Endothelial cell of umbilical vein (primary cell): ENCODE measurements around the gene CRYBG2. TPM values are rescaled to one million over a fixed set of nuclear protein-coding genes. Genes with fewer than 3 reads are reported as not detected.
A peak's percentile ranks its signal among the peaks of the same experiment; 100 is the strongest.

Source experiments
- BruUV-seq: library from RNA; stranded (reverse); fragments of 400-500 nt; replicated peaks from 2 replicates; lab custom pipeline; 2021; lab: Mats Ljungman, UMichigan
- CTCF ChIA-PET: fragments of 300-600, 350-600 bp; sonication (Branson Sonifier 250); formaldehyde crosslinking; loops from one replicate; lab custom pipeline; 2021; ENCODE audit warnings: antibody characterized with exemption, inconsistent platforms; lab: Charles Lee
- POLR2A ChIA-PET: fragments of 300-600, 350-600 bp; sonication (Branson Sonifier 250); formaldehyde crosslinking; loops from one replicate; lab custom pipeline; 2021; ENCODE audit warnings: antibody characterized with exemption, inconsistent platforms; lab: Charles Lee
- DNase-seq: peaks from one replicate; pipeline ENCODE4 v3.0.0-alpha.2; 2011; ENCODE audit warnings: low read depth, low spot score
- FAIRE-seq: peaks from 2 replicates; lab custom pipeline; 2011; peaks lifted over from hg19 to GRCh38; lab: Jason Lieb, UNC
- H2AFZ ChIP-seq: 2 replicates; pipeline ENCODE4 v1.6.0; 2012; ENCODE audit warnings: low read depth, low read length, control low read depth, inconsistent platforms
- H3K27ac ChIP-seq: 2 replicates; pipeline ENCODE4 v1.5.1; 2011; ENCODE audit warnings: low read depth, mild to moderate bottlenecking, control low read depth, low read length, moderate library complexity; ENCODE audit not compliant: insufficient read depth
- H3K27me3 ChIP-seq, 2 experiments: 2 replicates each; pipeline versions ENCODE4 v1.6.0 to v1.6.1; 2011; ENCODE audit warnings: low read length in 2 of 2, mixed read lengths in 1 of 2; ENCODE audit not compliant: control insufficient read depth in 2 of 2, insufficient read depth in 2 of 2
- H3K36me3 ChIP-seq, 2 experiments: 2 replicates in 1 of 2; 3 replicates in 1 of 2; pipeline ENCODE4 v1.5.1; 2011; ENCODE audit warnings: low read length in 2 of 2, mild to moderate bottlenecking in 1 of 2, moderate library complexity in 1 of 2; ENCODE audit not compliant: control insufficient read depth in 2 of 2, insufficient read depth in 2 of 2; ENCODE audit errors: extremely low read depth in 1 of 2
- H3K4me1 ChIP-seq: 3 replicates; pipeline ENCODE4 v1.5.1; 2011; ENCODE audit warnings: mild to moderate bottlenecking, low read length; ENCODE audit not compliant: control insufficient read depth, insufficient read depth; ENCODE audit errors: extremely low read depth
- H3K4me2 ChIP-seq: 2 replicates; pipeline ENCODE4 v1.6.1; 2011; ENCODE audit warnings: low read length, control low read depth, mixed read lengths; ENCODE audit not compliant: insufficient read depth
- H3K4me3 ChIP-seq, 3 experiments: fragments of 200-600 bp in 1 of 3; sonication (generic), shearing (Covaris generic) in 1 of 3; replicated peaks in 1 of 3; 2 replicates each; pipeline ENCODE4 v1.5.1; 2011 to 2016; ENCODE audit warnings: control low read depth in 3 of 3, low read length in 3 of 3, mild to moderate bottlenecking in 2 of 3, inconsistent platforms in 1 of 3, low read depth in 1 of 3, moderate library complexity in 1 of 3; ENCODE audit not compliant: insufficient read depth in 1 of 3
- H3K79me2 ChIP-seq: 2 replicates; pipeline ENCODE4 v1.6.0; 2012; ENCODE audit warnings: low read length, inconsistent platforms; ENCODE audit not compliant: control insufficient read depth, insufficient read depth
- H3K9ac ChIP-seq: replicated peaks from 2 replicates; pipeline ENCODE3; 2011; ENCODE audit warnings: low read length, control low read depth; ENCODE audit not compliant: insufficient read depth; ENCODE audit errors: extremely low read depth
- H3K9me1 ChIP-seq: replicated peaks from 3 replicates; pipeline ENCODE4 v1.6.0; 2011; ENCODE audit warnings: mild to moderate bottlenecking, low read length; ENCODE audit not compliant: control insufficient read depth, insufficient read depth; ENCODE audit errors: extremely low read depth
- H3K9me3 ChIP-seq: replicated peaks from 2 replicates; pipeline ENCODE4 v1.5.1; 2012; ENCODE audit warnings: low read length, inconsistent platforms; ENCODE audit not compliant: control insufficient read depth, insufficient read depth
- H4K20me1 ChIP-seq: replicated peaks from 2 replicates; pipeline ENCODE3; 2011; ENCODE audit warnings: mild to moderate bottlenecking, low read length; ENCODE audit not compliant: control insufficient read depth, insufficient read depth; ENCODE audit errors: extremely low read depth
- EZH2 ChIP-seq: IDR thresholded peaks from 2 replicates; pipeline ENCODE4 v1.6.1; 2012; ENCODE audit warnings: borderline replicate concordance, low read depth, mild to moderate bottlenecking, moderate library complexity, low read length, inconsistent platforms; ENCODE audit not compliant: severe bottlenecking
- FOS ChIP-seq: IDR thresholded peaks from 2 replicates; pipeline ENCODE4 v1.6.1; 2011; ENCODE audit warnings: mild to moderate bottlenecking, low read length, moderate library complexity, borderline replicate concordance; ENCODE audit not compliant: insufficient read depth
- GATA2 ChIP-seq: IDR thresholded peaks from 2 replicates; pipeline ENCODE4 v1.7.0; 2011; ENCODE audit warnings: low read depth, mild to moderate bottlenecking, moderate library complexity, mixed read lengths, low read length; ENCODE audit not compliant: insufficient read length, insufficient read depth
- JUN ChIP-seq: IDR thresholded peaks from 2 replicates; pipeline ENCODE4 v1.6.1; 2011; ENCODE audit warnings: borderline replicate concordance, low read depth; ENCODE audit not compliant: insufficient read length, insufficient read depth
- MAX ChIP-seq: IDR thresholded peaks from 2 replicates; pipeline ENCODE4 v1.6.1; 2011; ENCODE audit not compliant: insufficient read depth, insufficient read length
- MYC ChIP-seq: IDR thresholded peaks from one replicate; pipeline ENCODE4 v1.6.1; 2011; ENCODE audit warnings: mild to moderate bottlenecking, low read depth, low read length
- POLR2A ChIP-seq: IDR thresholded peaks from 2 replicates; pipeline ENCODE4 v1.6.1; 2012; ENCODE audit warnings: low read depth, mild to moderate bottlenecking, control low read depth, low read length
- POLR2AphosphoS5 ChIP-seq: IDR thresholded peaks from 2 replicates; pipeline ENCODE4 v1.6.1; 2012; ENCODE audit warnings: low read depth, mild to moderate bottlenecking, control low read depth, low read length, moderate library complexity; ENCODE audit not compliant: insufficient read depth
- dilution Hi-C: fragments of 300-500 bp; cut with MboI; formaldehyde crosslinking; loops from one replicate; pipeline ENCODE4 v1.15.0; 2019; ENCODE audit warnings: low sequenced_read_pairs; ENCODE audit not compliant: extremely low pct_ligation_motif_present
- intact Hi-C: fragments of 100-400 bp; cut with micrococcal nuclease; formaldehyde crosslinking; loops from one replicate; pipeline ENCODE4 v1.10.0; 2022
- polyA plus RNA-seq, 4 experiments: library from polyadenylated mRNA; depleted of rRNA in 3 of 4; stranded (reverse) in 3 of 4; unstranded in 1 of 4; fragments of >200 nt; gene quantifications; 2 replicates each; pipeline versions ENCODE4 v1.2.1 to v1.2.3, GENCODE V29; 2011 to 2012; ENCODE audit warnings: missing spikeins in 1 of 4
- total RNA-seq: library from RNA; stranded (reverse); gene quantifications from 2 replicates; pipeline ENCODE4 v1.2.3, GENCODE V29; 2021

Gene CRYBG2
- total and polyA plus RNA-seq, 2 donors (not counting 3 experiments of a cell fraction or from before 2014, with no cell fraction given): not detected

DNA sequence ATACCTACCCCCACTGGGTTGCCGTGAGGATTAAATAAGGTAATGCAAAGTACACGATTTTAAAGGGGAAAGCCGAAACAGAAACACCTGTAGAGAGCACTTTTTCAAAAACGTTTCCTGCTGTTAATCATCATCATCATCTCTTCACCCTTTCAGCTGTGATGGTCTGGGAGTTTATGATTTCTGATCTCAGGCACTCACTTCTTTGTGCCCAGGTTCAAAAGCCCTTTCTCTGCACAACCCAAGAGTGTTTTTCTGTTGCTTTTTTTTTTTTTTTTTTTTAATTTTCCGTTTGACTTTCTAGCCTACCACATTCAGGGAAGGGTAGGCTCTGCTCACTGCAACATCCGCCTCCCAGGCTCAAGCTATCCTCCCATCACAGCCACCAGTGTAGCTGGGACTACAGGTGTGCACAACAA is 46.6 kb downstream of the CRYBG2 start:
- peak overlapping the region; percentile 73 for H2AFZ ChIP-seq
- CTCF ChIA-PET: interaction anchor here (1.0 to 2.8 kb wide), 7 partner anchors 11 to 162 kb away, joined by 3 to 17 read pairs (median 5); partner anchors contain the start of gene SH3BGRL3

GRCh38 chr1:26306290-26307229 is 47.4 kb downstream of the CRYBG2 start, which contains the start of gene UBXN11:
UBXN11 (minus strand) TSS chr1:26306636; CDS start chr1:26302883, 3,753 bp downstream.
- FAIRE-seq: peak; percentile 95
- CTCF ChIA-PET: interaction anchor here (0.7 to 1.6 kb wide), 4 partner anchors 22 to 162 kb away, joined by 3 to 7 read pairs (median 4); partner anchors contain the start of gene SH3BGRL3
- no TSS peak for BruUV-seq

More for the DNA sequence above, 46.6 kb downstream of the CRYBG2 start:
- intact Hi-C loops (no loop called here), dilution Hi-C loops (no loop called here)
- POLR2A ChIA-PET: interaction anchor here (1.3 kb wide), 1 partner anchor 28 kb away, joined by 3 read pairs; the partner anchor contains the start of gene SH3BGRL3
- no TSS peak for BruUV-seq
- peaks cover 10% of the 10 kb centered on the region for H3K4me1 ChIP-seq
- peak overlapping the region; percentile 75 for H3K4me2 ChIP-seq
- H3K36me3 ChIP-seq: no peaks in the 10 kb centered on the region
- H3K27me3 ChIP-seq: no peaks in the 10 kb centered on the region
- H3K79me2 ChIP-seq: no peaks in the 10 kb centered on the region
- no peak overlapping the region for H3K27ac ChIP-seq
- H3K9me3 ChIP-seq: no peaks in the 10 kb centered on the region
- no peaks in the 10 kb centered on the region for H4K20me1 ChIP-seq
- no peak for TF ChIP-seq POLR2A
- no peak overlapping the region for H3K4me3 ChIP-seq
- FAIRE-seq: no peak
- H3K9ac ChIP-seq: no peak overlapping the region
- no peak for DNase-seq
- H3K9me1 ChIP-seq: no peaks in the 10 kb centered on the region

More at GRCh38 chr1:26306290-26307229, 47.4 kb downstream of the CRYBG2 start, which contains the start of gene UBXN11:
- dilution Hi-C loops: no loop called here
- Histone ChIP-seq H3K27me3 (no peaks in the 10 kb centered on the region), H3K4me3 (peak within 1 kb of the TSS; percentile 11 to 81 (median 62)), H3K27ac (peak within 1 kb of the TSS; percentile 9), H3K9ac (peak within 1 kb of the TSS; percentile 67), H3K9me3 (no peaks in the 10 kb centered on the region), H3K9me1 (no peaks in the 10 kb centered on the region), H3K4me2 (peak within 1 kb of the TSS; percentile 75), H3K36me3 (no peaks in the 10 kb centered on the region), H3K4me1 (peaks cover 10% of the 10 kb centered on the region), H4K20me1 (no peaks in the 10 kb centered on the region), H2AFZ (peak within 1 kb of the TSS; percentile 73), H3K79me2 (no peaks in the 10 kb centered on the region)
- POLR2A ChIA-PET: interaction anchor here (1.3 kb wide), 1 partner anchor 27 kb away, joined by 3 read pairs; the partner anchor contains the start of gene SH3BGRL3
- TF ChIP-seq MYC: no peak
- no peak for TF ChIP-seq MAX
- no peak for TF ChIP-seq POLR2A
- no peak for TF ChIP-seq POLR2AphosphoS5
- no peak for TF ChIP-seq JUN
- TF ChIP-seq GATA2: no peak
- TF ChIP-seq FOS: no peak
- no peak for TF ChIP-seq EZH2
- peak; percentile 95 for DNase-seq
- intact Hi-C loops: loop anchor here (1.0 kb wide), 1 partner anchor 26 kb away; the partner anchor contains the start of gene SH3BGRL3
